IMR-90 (cell line): ENCODE measurements around the gene PFKL. TPM values are rescaled to one million over a fixed set of nuclear protein-coding genes. Genes with fewer than 3 reads are reported as not detected.

Experiments
- ATAC-seq: fragments of 200-7000 bp; cut with Tn5 transposase; 2 replicates; pipeline ENCODE4 v1.9.1; 2020; ENCODE audit warnings: low read depth, mild to moderate bottlenecking, moderate library complexity
- BruUV-seq: library from RNA; stranded (reverse); fragments of 400-500 nt; replicated peaks from 2 replicates; lab custom pipeline; 2021; lab: Mats Ljungman, UMichigan
- CTCF ChIA-PET: fragments of 300-600 bp; formaldehyde crosslinking; extraction: SDS; loops from one replicate; lab custom pipeline; 2021; ENCODE audit warnings: antibody characterized with exemption; lab: Yijun Ruan, JAX
- POLR2A ChIA-PET: fragments of 300-600 bp; sonication (Branson Sonifier 250); formaldehyde crosslinking; loops from one replicate; lab custom pipeline; 2022; ENCODE audit warnings: antibody characterized with exemption; ENCODE audit not compliant: unreplicated experiment; lab: Charles Lee
- DNase-seq: peaks from one replicate; pipeline ENCODE4 v3.0.0; 2013
- H2AFZ ChIP-seq: replicated peaks from 2 replicates; pipeline ENCODE3; 2013; ENCODE audit warnings: low read length, mild to moderate bottlenecking; ENCODE audit not compliant: poor library complexity
- H2AK5ac ChIP-seq: 2 replicates; pipeline ENCODE4 v1.6.1; 2013; ENCODE audit warnings: low read depth, low read length, inconsistent platforms
- H2AK9ac ChIP-seq: replicated peaks from 2 replicates; pipeline ENCODE3; 2013; ENCODE audit warnings: mild to moderate bottlenecking, low read depth, low read length, moderate library complexity; ENCODE audit not compliant: poor library complexity
- H2BK120ac ChIP-seq: 2 replicates; pipeline ENCODE4 v1.6.1; 2013; ENCODE audit warnings: low read depth, low read length, inconsistent platforms
- H2BK15ac ChIP-seq: 3 replicates; pipeline ENCODE4 v1.6.1; 2013; ENCODE audit warnings: low read depth, low read length, inconsistent platforms
- H2BK20ac ChIP-seq: 2 replicates; pipeline ENCODE4 v1.6.1; 2013; ENCODE audit warnings: low read depth, mild to moderate bottlenecking, inconsistent platforms, low read length, moderate library complexity
- H2BK5ac ChIP-seq: 2 replicates; pipeline ENCODE4 v1.6.1; 2013; ENCODE audit warnings: mild to moderate bottlenecking, low read depth, low read length, inconsistent platforms; ENCODE audit not compliant: poor library complexity, severe bottlenecking
- H3K14ac ChIP-seq: replicated peaks from 2 replicates; pipeline ENCODE4 v1.6.1; 2013; ENCODE audit warnings: low read depth, low read length, inconsistent platforms
- H3K18ac ChIP-seq: 2 replicates; pipeline ENCODE4 v1.6.1; 2013; ENCODE audit warnings: low read depth, low read length, control low read depth
- H3K23ac ChIP-seq: 2 replicates; pipeline ENCODE4 v1.6.1; 2013; ENCODE audit warnings: low read depth, low read length, inconsistent platforms
- H3K27ac ChIP-seq: 2 replicates; pipeline ENCODE4 v1.5.1; 2013; ENCODE audit warnings: mild to moderate bottlenecking, control low read depth, low read length; ENCODE audit not compliant: insufficient read depth
- H3K27me3 ChIP-seq: 2 replicates; pipeline ENCODE4 v1.6.1; 2013; ENCODE audit warnings: low read length; ENCODE audit not compliant: control insufficient read depth, insufficient read depth
- H3K36me3 ChIP-seq: 2 replicates; pipeline ENCODE4 v1.6.1; 2013; ENCODE audit warnings: low read length, mixed read lengths; ENCODE audit not compliant: control insufficient read depth, insufficient read depth
- H3K4ac ChIP-seq: 2 replicates; pipeline ENCODE4 v1.6.1; 2013; ENCODE audit warnings: low read depth, low read length, inconsistent platforms
- H3K4me1 ChIP-seq: 2 replicates; pipeline ENCODE4 v1.6.1; 2013; ENCODE audit warnings: low read length, mixed read lengths; ENCODE audit not compliant: control insufficient read depth, insufficient read depth
- H3K4me2 ChIP-seq: 2 replicates; pipeline ENCODE4 v1.6.1; 2013; ENCODE audit warnings: low read depth, mild to moderate bottlenecking, control low read depth, low read length, moderate library complexity
- H3K4me3 ChIP-seq: 2 replicates; pipeline ENCODE4 v1.5.1; 2013; ENCODE audit warnings: low read depth, mild to moderate bottlenecking, control low read depth, low read length, moderate library complexity; ENCODE audit not compliant: insufficient read depth
- H3K56ac ChIP-seq: 2 replicates; pipeline ENCODE4 v1.6.1; 2013; ENCODE audit warnings: low read length, inconsistent platforms; ENCODE audit not compliant: insufficient read depth; ENCODE audit errors: extremely low read depth
- H3K79me1 ChIP-seq, 2 experiments: 2 replicates each; pipeline ENCODE4 v1.6.1; 2013; ENCODE audit warnings: low read length in 2 of 2, inconsistent platforms in 1 of 2, low read depth in 1 of 2
- H3K9ac ChIP-seq: 2 replicates; pipeline ENCODE4 v1.6.1; 2013; ENCODE audit warnings: low read depth, low read length, control low read depth
- H3K9me1 ChIP-seq: 2 replicates; pipeline ENCODE4 v1.6.1; 2013; ENCODE audit warnings: low read length, inconsistent platforms; ENCODE audit not compliant: insufficient read depth
- H3K9me3 ChIP-seq: 2 replicates; pipeline ENCODE4 v1.6.1; 2013; ENCODE audit warnings: low read length; ENCODE audit not compliant: control insufficient read depth, insufficient read depth
- H4K20me1 ChIP-seq: 2 replicates; pipeline ENCODE4 v1.6.1; 2013; ENCODE audit warnings: low read length, inconsistent platforms; ENCODE audit not compliant: insufficient read depth
- H4K5ac ChIP-seq: 2 replicates; pipeline ENCODE4 v1.6.1; 2013; ENCODE audit warnings: mild to moderate bottlenecking, low read depth, low read length, control low read depth
- H4K8ac ChIP-seq, 2 experiments: 2 replicates each; pipeline ENCODE4 v1.6.1; 2013; ENCODE audit warnings: low read depth in 2 of 2, low read length in 2 of 2, control low read depth in 1 of 2, inconsistent platforms in 1 of 2
- H4K91ac ChIP-seq: 2 replicates; pipeline ENCODE4 v1.6.1; 2013; ENCODE audit warnings: low read depth, low read length, inconsistent platforms; ENCODE audit not compliant: insufficient read depth
- BHLHE40 ChIP-seq: fragments of 150-350 bp; IDR thresholded peaks from 2 replicates; pipeline ENCODE4 v1.6.1; 2016; ENCODE audit warnings: mild to moderate bottlenecking, low read depth, low read length
- CEBPB ChIP-seq: IDR thresholded peaks from 2 replicates; pipeline ENCODE4 v1.6.1; 2012; ENCODE audit warnings: low read depth, low read length, improper control_type of control experiment
- FOS ChIP-seq: fragments of 150-350 bp; IDR thresholded peaks from 2 replicates; pipeline ENCODE4 v1.6.1; 2016; ENCODE audit warnings: low read depth, low read length
- MAFK ChIP-seq: IDR thresholded peaks from 2 replicates; pipeline ENCODE4 v1.6.1; 2012; ENCODE audit warnings: low read depth, low read length, improper control_type of control experiment
- MAZ ChIP-seq: IDR thresholded peaks from 2 replicates; pipeline ENCODE4 v1.6.1; 2012; ENCODE audit warnings: low read depth, mild to moderate bottlenecking, low read length, improper control_type of control experiment, moderate library complexity, borderline replicate concordance
- MXI1 ChIP-seq: IDR thresholded peaks from 2 replicates; pipeline ENCODE4 v1.6.1; 2012; ENCODE audit warnings: low read depth, mild to moderate bottlenecking, low read length, moderate library complexity, borderline replicate concordance
- NFE2L2 ChIP-seq: fragments of 150-350 bp; IDR thresholded peaks from 2 replicates; pipeline ENCODE4 v1.6.1; 2016; ENCODE audit warnings: low read depth, mild to moderate bottlenecking, low read length
- RAD21 ChIP-seq: IDR thresholded peaks from 2 replicates; pipeline ENCODE4 v1.6.1; 2012; ENCODE audit warnings: low read length, improper control_type of control experiment
- RCOR1 ChIP-seq: IDR thresholded peaks from 2 replicates; pipeline ENCODE4 v1.6.1; 2012; ENCODE audit warnings: mild to moderate bottlenecking, low read length, improper control_type of control experiment; ENCODE audit not compliant: insufficient replicate concordance
- SMC3 ChIP-seq: fragments of 150-350 bp; IDR thresholded peaks from 2 replicates; pipeline ENCODE4 v1.6.1; 2016; ENCODE audit warnings: low read depth, mild to moderate bottlenecking, antibody characterized with exemption, low read length, moderate library complexity
- WGBS, 2 experiments: methylation state at CpG; one replicate each; pipeline versions ENCODE4 v1.1.5 to v1.1.7; 2013; ENCODE audit warnings: missing lambda C conversion rate in 2 of 2; ENCODE audit not compliant: insufficient read length in 1 of 2; ENCODE audit errors: extremely low coverage in 2 of 2; 5-methylcytosine and 5-hydroxymethylcytosine counted together
- dilution Hi-C: fragments of 300-500 bp; cut with HindIII; formaldehyde crosslinking; loops from one replicate; pipeline ENCODE4 v1.14.3; 2018; ENCODE audit warnings: low sequenced_read_pairs; ENCODE audit not compliant: unreplicated experiment
- in situ Hi-C: fragments of 300-500 bp; cut with MboI; formaldehyde crosslinking; loops from 3 replicates; pipeline ENCODE4 v1.14.3; 2019; ENCODE audit warnings: low sequenced_read_pairs, inconsistent platforms, mixed read lengths
- intact Hi-C: fragments of 100-400 bp; cut with micrococcal nuclease; formaldehyde crosslinking; loops from 2 replicates; pipeline ENCODE4 v1.10.0; 2022
- polyA plus RNA-seq, 3 experiments: library from polyadenylated mRNA; depleted of rRNA; stranded (reverse); fragments of >200 nt; gene quantifications; 2 replicates each; pipeline ENCODE4 v1.2.3, GENCODE V29; 2012; ENCODE audit warnings: low replicate concordance in 1 of 3
- total RNA-seq: library from RNA; depleted of rRNA; stranded (reverse); fragments of >200 nt; gene quantifications from 2 replicates; pipeline ENCODE4 v1.2.3, GENCODE V29; 2012
- TF ChIP-seq, protein P1 (sequence below): fragments of 150-350 bp; IDR thresholded peaks from 2 replicates; pipeline ENCODE4 v1.6.1; 2016; ENCODE audit warnings: low read depth, mild to moderate bottlenecking, low read length, moderate library complexity, borderline replicate concordance
- TF ChIP-seq, protein P2 (sequence below): fragments of 150-350 bp; IDR thresholded peaks from 2 replicates; pipeline ENCODE4 v1.6.1; 2017; ENCODE audit warnings: mild to moderate bottlenecking, antibody characterized with exemption, low read length, low read depth
- TF ChIP-seq, protein P3 (sequence below): conservative IDR thresholded peaks from 2 replicates; pipeline ENCODE4 v1.5.1; 2012; ENCODE audit warnings: mild to moderate bottlenecking, low read depth, low read length, improper control_type of control experiment

Gene PFKL
- total and polyA plus RNA-seq, 2 of the 4 experiments (the other 2 are of a cell fraction), result 103 to 126 TPM

DNA sequence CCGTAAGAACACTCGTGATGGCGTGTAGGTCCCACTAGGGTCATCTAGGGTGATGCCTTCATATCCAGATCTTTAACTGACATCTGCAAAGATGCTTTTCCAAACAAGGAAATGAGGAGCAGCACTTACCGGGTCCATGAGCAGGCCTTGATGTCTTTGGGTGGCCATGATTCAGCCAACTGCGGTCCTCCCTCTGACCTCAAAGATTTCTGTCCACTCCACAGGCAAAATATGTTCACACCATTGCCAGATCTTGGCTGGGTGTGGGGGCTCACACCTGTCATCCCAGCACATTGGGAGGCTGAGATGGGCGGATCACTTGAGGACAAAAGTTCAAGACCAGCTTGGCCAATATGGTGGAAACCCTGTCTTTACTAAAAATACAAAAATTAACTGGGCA lies 71.7 kb downstream of the PFKL start:
- Histone ChIP-seq H2AFZ (no peak overlapping the region), H3K4me3 (no peak overlapping the region), H3K14ac (no peak overlapping the region), H3K4me1 (no peaks in the 10 kb centered on the region), H2BK120ac (no peak overlapping the region), H3K18ac (no peak overlapping the region), H3K27me3 (peaks cover 3% of the 10 kb centered on the region; the same call in 1 of the 2 replicates), H3K27ac (no peak overlapping the region), H2BK20ac (no peak overlapping the region), H3K4ac (no peak overlapping the region), H4K8ac (no peak overlapping the region), H4K5ac (no peak overlapping the region), H3K9me1 (no peaks in the 10 kb centered on the region), H4K91ac (no peak overlapping the region), H3K36me3 (no peaks in the 10 kb centered on the region), H4K20me1 (no peaks in the 10 kb centered on the region), H3K4me2 (no peak overlapping the region), H2AK5ac (no peak overlapping the region), H2BK15ac (no peak overlapping the region), H2AK9ac (no peak overlapping the region), H2BK5ac (no peak overlapping the region), H3K9me3 (peaks cover 8% of the 10 kb centered on the region; the same call in 1 of the 2 replicates), H3K9ac (no peak overlapping the region), H3K23ac (no peak overlapping the region), H3K56ac (no peak overlapping the region), H3K79me1 (no peaks in the 10 kb centered on the region)
- dilution Hi-C loops (no loop called here), intact Hi-C loops (no loop called here), in situ Hi-C loops (no loop called here)
- no TSS peak for BruUV-seq
- no peak for ATAC-seq
- WGBS, 2 experiments, result 93% methylated on average over 3 of the region's 6 CpGs; no CpG with 5 or more reads in 1 of the 2 experiments
- CTCF ChIA-PET, result no interaction called here
- no peak for DNase-seq
- POLR2A ChIA-PET, result no interaction called here
- TF ChIP-seq MAZ, result no peak
- no peak for TF ChIP-seq CEBPB
- no peak for TF ChIP-seq NFE2L2
- no peak for TF ChIP-seq SMC3
- TF ChIP-seq, protein P1, sequence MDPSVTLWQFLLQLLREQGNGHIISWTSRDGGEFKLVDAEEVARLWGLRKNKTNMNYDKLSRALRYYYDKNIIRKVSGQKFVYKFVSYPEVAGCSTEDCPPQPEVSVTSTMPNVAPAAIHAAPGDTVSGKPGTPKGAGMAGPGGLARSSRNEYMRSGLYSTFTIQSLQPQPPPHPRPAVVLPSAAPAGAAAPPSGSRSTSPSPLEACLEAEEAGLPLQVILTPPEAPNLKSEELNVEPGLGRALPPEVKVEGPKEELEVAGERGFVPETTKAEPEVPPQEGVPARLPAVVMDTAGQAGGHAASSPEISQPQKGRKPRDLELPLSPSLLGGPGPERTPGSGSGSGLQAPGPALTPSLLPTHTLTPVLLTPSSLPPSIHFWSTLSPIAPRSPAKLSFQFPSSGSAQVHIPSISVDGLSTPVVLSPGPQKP, result no peak
- no peak for TF ChIP-seq MXI1
- no peak for TF ChIP-seq MAFK
- TF ChIP-seq FOS, result no peak
- TF ChIP-seq, protein P2, sequence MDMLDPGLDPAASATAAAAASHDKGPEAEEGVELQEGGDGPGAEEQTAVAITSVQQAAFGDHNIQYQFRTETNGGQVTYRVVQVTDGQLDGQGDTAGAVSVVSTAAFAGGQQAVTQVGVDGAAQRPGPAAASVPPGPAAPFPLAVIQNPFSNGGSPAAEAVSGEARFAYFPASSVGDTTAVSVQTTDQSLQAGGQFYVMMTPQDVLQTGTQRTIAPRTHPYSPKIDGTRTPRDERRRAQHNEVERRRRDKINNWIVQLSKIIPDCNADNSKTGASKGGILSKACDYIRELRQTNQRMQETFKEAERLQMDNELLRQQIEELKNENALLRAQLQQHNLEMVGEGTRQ, result no peak
- TF ChIP-seq, protein P3, sequence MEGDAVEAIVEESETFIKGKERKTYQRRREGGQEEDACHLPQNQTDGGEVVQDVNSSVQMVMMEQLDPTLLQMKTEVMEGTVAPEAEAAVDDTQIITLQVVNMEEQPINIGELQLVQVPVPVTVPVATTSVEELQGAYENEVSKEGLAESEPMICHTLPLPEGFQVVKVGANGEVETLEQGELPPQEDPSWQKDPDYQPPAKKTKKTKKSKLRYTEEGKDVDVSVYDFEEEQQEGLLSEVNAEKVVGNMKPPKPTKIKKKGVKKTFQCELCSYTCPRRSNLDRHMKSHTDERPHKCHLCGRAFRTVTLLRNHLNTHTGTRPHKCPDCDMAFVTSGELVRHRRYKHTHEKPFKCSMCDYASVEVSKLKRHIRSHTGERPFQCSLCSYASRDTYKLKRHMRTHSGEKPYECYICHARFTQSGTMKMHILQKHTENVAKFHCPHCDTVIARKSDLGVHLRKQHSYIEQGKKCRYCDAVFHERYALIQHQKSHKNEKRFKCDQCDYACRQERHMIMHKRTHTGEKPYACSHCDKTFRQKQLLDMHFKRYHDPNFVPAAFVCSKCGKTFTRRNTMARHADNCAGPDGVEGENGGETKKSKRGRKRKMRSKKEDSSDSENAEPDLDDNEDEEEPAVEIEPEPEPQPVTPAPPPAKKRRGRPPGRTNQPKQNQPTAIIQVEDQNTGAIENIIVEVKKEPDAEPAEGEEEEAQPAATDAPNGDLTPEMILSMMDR, result no peak
- TF ChIP-seq RCOR1, result no peak
- no peak for TF ChIP-seq RAD21
- TF ChIP-seq BHLHE40, result no peak
